GM19468 (cell line): ENCODE results near the gene CENATAC.
"Not testable (repeated sequence)": the region's sequence is repeated elsewhere in the genome, so short reads cannot be mapped to it uniquely, and the experiment has no call there.

ENCODE experiments used
- ATAC-seq: cut with Tn5 transposase; IDR thresholded peaks from one replicate; pipeline ENCODE4 v1.9.1; 2021; ENCODE audit warnings: mild to moderate bottlenecking, moderate library complexity, moderate number of reproducible peaks; ENCODE audit not compliant: unreplicated experiment; ENCODE audit errors: extremely low read depth

The CENATAC gene

DNA sequence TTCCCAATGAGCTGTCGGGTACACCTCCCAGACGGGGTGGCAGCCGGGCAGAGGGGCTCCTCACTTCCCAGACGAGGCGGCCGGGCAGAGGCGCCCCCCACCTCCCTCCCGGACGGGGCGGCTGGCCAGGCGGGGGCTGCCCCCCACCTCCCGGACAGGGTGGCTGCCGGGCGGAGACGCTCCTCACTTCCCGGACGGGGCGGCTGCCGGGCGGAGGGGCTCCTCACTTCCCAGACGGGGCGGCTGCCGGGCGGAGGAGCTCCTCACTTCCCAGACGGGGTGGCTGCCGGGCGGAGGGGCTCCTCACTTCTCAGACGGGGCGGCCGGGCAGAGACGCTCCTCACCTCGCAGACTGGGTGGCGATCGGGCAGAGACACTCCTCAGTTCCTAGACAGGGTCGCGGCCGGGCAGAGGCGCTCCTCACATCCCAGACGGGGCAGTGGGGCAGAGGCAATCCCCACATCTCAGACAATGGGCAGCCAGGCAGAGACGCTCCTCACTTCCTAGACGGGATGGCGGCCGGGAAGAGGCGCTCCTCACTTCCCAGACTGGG lies 6.4 kb upstream of the CENATAC start:
- not testable (repeated sequence) for ATAC-seq

DNA sequence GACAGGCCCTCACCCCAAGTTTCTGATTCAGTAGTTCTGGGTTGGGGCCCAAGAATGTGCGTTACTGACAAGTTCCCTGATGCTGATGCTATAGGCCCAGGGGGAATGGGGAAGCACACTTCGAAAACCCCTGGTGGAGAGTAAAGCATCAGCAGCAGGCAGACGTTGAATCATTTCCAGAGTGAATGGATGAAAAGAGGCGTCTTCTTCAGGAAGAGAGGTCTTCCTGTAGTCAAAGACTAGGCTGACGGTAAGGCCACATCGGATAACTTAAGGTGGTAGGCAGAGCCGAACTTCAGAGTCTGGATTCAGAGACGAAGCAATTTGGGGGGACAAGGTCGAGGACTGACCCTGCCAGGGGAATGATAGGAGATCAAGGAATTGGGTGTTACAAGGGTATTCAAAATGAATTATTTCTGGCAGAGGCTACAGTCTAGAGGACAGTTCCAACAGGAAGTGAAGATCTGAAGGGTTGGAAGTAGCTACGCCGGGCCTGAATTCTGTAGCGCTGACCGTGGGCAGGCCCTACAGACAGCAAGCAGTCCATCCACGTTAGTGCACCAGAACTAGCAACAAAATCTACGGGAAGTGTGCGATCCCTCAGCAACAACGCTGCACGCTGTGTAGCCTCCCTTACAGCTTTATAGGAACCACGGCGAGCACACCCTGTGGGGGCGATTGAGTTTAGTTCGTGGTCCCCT lies 862 bp upstream of the CENATAC start:
- ATAC-seq = no peak

- ATAC-seq = no peak
These were observed 415 bp downstream of the CENATAC start for GRCh38 chr11:118998388-118998717.

DNA sequence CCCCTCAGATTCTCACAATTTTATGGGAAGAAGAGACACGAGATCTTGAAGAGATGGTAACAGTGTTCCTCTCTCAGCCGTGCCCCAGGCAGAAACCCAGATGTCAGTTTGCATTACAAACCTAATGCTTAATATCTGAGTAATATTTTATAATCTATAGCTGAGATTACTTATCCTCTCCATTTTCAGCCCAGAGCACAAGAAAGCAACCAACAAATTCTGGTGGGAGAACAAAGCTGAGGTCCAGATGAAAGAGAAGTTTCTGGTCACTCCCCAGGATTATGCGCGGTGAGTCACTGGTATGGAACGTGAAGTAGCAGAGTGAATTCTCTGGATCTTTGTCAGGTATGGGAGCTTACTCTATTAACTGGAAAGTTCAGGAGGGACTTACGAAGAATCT lies 884 bp downstream of the CENATAC start:
- no peak for ATAC-seq

GRCh38 chr11:119000906-119001305 lies 3.0 kb downstream of the CENATAC start:
- ATAC-seq = no peak

DNA sequence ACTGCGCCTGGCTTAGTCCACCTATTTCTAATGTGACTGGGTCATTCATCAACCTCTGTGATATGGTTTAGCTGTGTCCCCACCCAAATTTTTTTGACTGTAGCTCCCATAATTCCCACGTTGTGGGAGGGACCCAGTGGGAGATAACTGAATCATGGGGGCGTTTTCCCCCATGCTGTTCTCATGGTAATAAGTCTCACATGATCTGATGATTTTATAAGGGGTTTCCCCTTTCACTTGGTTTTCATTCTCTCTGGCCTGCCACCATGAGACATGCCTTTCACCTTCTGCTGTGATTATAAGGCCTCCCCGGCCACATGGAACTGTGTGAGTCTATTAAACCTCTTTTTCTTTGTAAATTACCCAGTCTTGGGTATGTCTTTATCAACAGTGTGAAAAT lies 8.7 kb downstream of the CENATAC start:
- ATAC-seq = no peak

- no peak for ATAC-seq
These were observed 13.6 kb downstream of the CENATAC start for GRCh38 chr11:119011476-119012053.

DNA sequence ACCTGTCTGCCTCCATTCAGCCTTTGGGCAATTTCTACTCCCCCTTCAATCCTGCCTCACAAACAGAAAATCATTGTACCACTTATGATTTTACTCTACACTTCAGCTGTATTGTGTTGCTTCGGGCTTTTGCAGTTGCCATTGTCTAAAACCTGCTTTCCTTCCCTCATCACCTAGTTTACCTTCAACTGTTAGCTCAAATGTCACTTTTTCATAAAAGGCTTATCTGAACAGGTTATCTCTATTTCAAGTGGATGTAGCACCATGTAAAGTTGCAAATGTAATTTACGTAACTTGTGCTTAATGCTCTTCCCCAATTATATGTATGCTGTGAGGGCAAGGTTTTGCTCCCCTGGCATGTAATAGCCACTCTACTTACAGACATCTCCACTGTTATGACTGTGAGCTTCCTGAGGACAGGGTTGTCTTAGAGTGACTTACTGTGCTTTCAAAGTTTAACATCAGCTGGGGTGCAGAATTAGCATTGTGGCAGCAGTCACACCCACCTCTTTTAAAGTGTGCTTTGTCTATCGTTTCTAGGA lies 14.8 kb downstream of the CENATAC start:
- no peak for ATAC-seq

DNA sequence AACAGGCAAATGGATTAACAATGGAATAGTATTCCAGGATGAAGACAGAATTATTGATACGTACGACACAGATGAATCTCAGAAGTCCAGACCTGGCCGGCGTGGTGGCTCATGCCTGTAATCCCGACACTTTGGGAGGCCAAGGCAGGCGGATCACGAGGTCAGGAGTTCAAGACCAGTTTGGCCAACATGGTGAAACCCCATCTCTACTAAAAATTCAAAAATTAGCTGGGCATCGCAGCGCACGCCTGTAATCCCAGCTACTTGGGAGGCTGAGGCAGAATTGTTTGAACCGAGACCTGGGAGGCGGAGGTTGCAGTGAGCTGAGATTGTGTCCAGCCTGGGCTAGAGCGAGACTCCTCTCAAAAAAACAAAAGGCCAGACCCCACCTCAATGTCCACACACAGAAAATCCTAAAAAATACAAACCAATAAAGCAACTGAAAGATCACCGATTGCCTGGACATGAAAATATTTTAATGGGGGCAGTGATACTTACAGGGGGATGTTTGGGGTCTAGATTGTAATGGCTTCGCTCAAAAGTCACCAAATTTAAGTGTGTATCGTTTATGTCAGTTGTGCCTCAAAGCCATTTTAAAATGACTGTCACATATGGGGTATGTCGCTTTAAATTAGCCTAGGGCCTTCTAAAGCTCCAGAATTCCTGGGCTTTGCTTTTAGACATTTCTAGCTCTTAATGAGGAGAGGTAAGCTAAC lies 16.4 kb downstream of the CENATAC start:
- no peak for ATAC-seq

- ATAC-seq = no peak
These were observed 17.2 kb downstream of the CENATAC start for GRCh38 chr11:119015054-119015611.

- ATAC-seq = no peak
These were observed 18.5 kb downstream of the CENATAC start for GRCh38 chr11:119016216-119017009.

DNA sequence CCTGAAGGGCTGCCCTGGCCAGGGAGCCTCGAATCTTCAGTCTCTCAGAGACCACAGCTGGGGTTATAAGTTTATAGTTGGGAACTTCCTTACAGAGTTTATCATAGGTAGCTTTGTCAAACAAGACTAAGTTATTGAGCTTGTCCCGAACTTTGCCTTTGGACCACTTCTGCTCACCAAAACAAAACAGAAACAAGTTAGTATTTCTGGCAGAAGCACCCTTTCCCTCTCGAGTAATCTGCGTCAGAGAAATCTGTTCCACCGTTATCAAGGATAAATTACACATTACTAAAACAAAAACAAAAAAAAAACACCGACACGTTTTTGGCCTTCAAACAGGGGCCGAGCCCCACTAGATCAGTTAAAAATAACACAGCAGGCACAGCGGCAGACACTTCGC lies 19.4 kb downstream of the CENATAC start:
- ATAC-seq = not testable (repeated sequence)

DNA sequence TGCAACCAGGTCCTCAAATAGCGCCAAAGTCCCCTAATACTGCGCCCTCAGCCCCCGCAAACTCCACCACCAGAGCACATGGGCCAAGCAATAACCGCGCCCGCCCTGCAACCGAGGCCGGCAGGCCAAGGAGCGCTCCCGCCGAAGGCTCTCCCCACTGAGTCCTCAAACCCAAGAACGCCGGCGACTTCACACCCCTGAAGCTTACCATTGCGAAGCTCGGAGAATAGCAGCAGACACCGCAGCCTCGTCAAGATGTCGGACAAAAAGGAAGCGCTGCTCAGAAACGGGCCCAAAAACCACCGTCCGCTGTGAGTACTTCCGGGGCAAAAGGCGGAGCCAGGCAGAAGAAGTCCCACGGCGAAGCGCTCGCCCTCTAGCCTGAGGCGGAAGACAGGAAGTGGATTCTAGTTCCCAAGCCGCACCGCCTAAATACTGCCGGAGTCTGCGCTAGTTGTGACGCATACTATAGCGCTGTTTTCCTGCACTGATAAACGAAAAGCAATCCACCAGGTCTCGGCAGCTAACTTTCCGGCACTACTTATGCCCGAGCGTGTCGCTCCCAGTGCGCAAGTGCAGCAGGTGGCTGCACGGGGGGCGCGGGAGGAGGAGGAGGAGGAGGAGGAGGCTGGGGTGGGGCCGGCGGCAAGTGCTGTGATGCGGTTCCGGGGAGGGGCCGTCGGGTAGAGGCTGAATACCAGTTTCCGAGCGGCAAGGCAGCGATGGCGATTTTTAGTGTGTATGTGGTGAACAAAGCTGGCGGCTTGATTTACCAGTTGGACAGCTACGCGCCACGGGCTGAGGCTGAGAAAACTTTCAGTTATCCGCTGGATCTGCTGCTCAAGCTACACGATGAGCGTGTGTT lies 20.4 kb downstream of the CENATAC start, which contains the start of the genes RPS25 and TRAPPC4:
Gene RPS25 (minus strand): TSS at position 270 of the 865 bp plus-strand sequence. CDS start 59 bp downstream, at position 211.
Gene TRAPPC4 (plus strand): TSS at position 693 of the 865 bp plus-strand sequence. CDS start 30 bp downstream, at position 723.
- peak; percentile 76 for ATAC-seq

GRCh38 chr11:119019996-119020395 lies 22.1 kb downstream of the CENATAC start:
- ATAC-seq = no peak

DNA sequence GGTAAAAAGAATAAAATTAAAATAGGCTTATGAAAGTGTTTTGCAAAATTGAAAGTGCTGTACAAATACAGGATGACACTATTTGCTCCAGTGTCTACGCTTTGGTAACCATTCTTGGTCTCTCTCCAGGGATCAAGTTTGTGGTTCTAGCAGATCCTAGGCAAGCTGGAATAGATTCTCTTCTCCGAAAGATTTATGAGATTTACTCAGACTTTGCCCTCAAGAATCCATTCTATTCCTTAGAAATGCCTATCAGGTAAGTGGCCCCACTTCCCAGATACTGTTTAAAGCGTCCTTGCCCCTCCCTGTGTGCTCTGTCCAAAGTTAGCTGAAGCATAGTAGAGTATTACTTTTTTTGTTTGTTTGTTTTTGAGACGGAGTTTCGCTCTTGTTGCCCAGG lies 23.7 kb downstream of the CENATAC start:
- no peak for ATAC-seq

GRCh38 chr11:119023741-119024140 lies 25.8 kb downstream of the CENATAC start:
- no peak for ATAC-seq

- no peak for ATAC-seq
These were observed 26.6 kb downstream of the CENATAC start for GRCh38 chr11:119024430-119025098.

DNA sequence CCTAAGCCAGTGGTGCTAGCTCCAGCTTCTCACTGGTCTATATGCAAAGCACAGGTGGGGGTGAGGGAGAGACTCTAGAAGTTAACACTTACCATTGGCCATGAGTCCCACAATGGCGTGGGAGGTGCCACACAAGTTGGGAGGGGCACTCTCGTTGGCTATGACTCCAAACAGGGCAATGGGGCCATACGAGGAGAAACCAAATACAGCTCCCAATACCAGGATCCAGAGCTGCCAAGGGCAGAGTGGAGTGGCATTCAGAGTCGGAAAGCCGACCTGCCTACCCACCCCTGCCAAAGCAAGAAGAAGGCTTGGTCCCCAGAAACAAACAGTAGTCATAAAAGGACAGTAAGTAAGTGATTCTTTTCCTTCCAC lies 27.1 kb downstream of the CENATAC start:
- no peak for ATAC-seq
